Activated CD4-positive, alpha-beta T cell treated with anti-CD3 and anti-CD28 coated beads for 36 hours (primary cell): Measurements from ENCODE around the gene SLC25A19. TPM values are rescaled to one million over a fixed set of nuclear protein-coding genes. Genes with fewer than 3 reads are reported as not detected.
A peak's percentile ranks its signal among the peaks of the same experiment; 100 is the strongest.

Experiments
- ATAC-seq: fragments of 200-7000 bp; cut with Tn5 transposase; one replicate; pipeline ENCODE4 v1.10.0; 2021; ENCODE audit warnings: mild to moderate bottlenecking, moderate library complexity
- CTCF ChIA-PET: fragments of 350-600 bp; sonication (Branson Sonifier 250); formaldehyde crosslinking; loops from one replicate; lab custom pipeline; 2021; ENCODE audit warnings: antibody characterized with exemption; lab: Charles Lee
- POLR2A ChIA-PET: fragments of 350-600 bp; sonication (Branson Sonifier 250); formaldehyde crosslinking; loops from one replicate; lab custom pipeline; 2021; ENCODE audit warnings: antibody characterized with exemption, inconsistent platforms; lab: Charles Lee
- DNase-seq: peaks from one replicate; pipeline ENCODE4 v3.0.0-alpha.2; 2020
- H3K27ac Mint-ChIP-seq: one replicate; pipeline ENCODE4 v1.8.0; 2021; ENCODE audit warnings: mixed read lengths
- H3K27me3 Mint-ChIP-seq: one replicate; pipeline ENCODE4 v1.8.0; 2021; ENCODE audit warnings: mixed read lengths
- H3K36me3 Mint-ChIP-seq: one replicate; pipeline ENCODE4 v1.8.0; 2021; ENCODE audit warnings: low read depth, mixed read lengths
- H3K4me1 Mint-ChIP-seq: one replicate; pipeline ENCODE4 v1.8.0; 2021; ENCODE audit warnings: mixed read lengths
- H3K4me3 Mint-ChIP-seq: one replicate; pipeline ENCODE4 v1.8.0; 2021; ENCODE audit warnings: mild to moderate bottlenecking, moderate library complexity, mixed read lengths
- H3K9me3 Mint-ChIP-seq: one replicate; pipeline ENCODE4 v1.8.0; 2021; ENCODE audit warnings: low read depth, mixed read lengths
- intact Hi-C, 2 experiments: fragments of 100-400 bp; cut with DNase I in 1 of 2; cut with micrococcal nuclease in 1 of 2; formaldehyde crosslinking; loops; one replicate each; pipeline versions ENCODE4 v1.14.2 to v1.15.1; 2022 to 2024; cut with DNase I, micrococcal nuclease
- total RNA-seq, 2 experiments: library from RNA; stranded (reverse); gene quantifications; one replicate each; pipeline ENCODE4 v1.2.3, GENCODE V29; 2021

Gene SLC25A19
- 10 to 100 TPM; 67.8 to 79.7 TPM for total RNA-seq

DNA sequence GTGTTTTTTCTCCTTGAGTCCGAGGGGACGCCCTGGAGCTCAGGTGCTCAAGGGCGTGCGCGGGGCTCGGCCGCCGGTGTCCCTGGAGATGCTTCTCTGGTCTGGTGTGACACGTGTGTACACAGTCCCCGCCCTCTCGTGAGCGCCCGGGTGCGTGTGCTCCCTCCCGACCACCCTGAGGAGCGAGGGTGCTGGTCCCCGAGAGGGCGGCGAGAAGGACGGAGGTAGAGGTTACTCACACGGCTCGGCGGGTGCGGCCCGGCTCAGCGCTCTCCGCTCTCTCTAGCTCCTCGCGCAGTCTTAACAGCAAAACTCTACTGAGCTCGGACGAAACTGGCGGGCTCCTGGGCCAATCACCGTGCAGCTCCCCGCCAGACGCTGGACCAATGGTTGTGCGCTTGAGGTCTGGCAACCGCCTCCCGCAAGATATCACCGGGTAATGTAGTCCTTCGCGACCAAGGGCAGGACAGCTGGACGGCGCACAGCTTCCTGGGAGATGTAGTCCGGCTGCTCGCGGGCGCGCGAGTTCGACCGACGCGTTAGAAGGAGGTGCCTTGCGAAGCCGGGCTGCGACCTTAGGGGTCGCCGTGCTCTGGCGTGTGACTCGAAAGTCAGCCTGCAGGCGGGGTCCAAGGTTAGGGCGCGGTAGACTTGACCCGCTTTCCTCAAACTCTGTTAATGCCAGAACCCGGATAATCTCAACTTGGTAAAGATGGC, at the start of gene SLC25A19:
Gene SLC25A19, minus strand, starts transcription at position 319 of the 717 bp plus-strand sequence. CDS start 2,669 bp downstream, outside the sequence.
- ChIA-PET CTCF (interaction anchor here (0.6 to 2.4 kb wide), 33 partner anchors 8 to 533 kb away, joined by 3 to 37 read pairs (median 5); partner anchors contain the start of genes FDXR, GGA3, GRB2 and MIF4GD), POLR2A (interaction anchor here (0.6 to 2.6 kb wide), 18 partner anchors 17 to 491 kb away, joined by 3 to 27 read pairs (median 6); partner anchors contain the start of genes GGA3, GRB2, JPT1 and MIF4GD)
- Mint-ChIP-seq H3K36me3 (peaks cover 35% of the 10 kb centered on the region), H3K27me3 (no peaks in the 10 kb centered on the region), H3K9me3 (no peaks in the 10 kb centered on the region), H3K4me3 (peak within 1 kb of the TSS; percentile 86), H3K4me1 (peaks cover 28% of the 10 kb centered on the region), H3K27ac (peak within 1 kb of the TSS; percentile 100)
- intact Hi-C loops = loop anchor here (1.0 to 5.0 kb wide), 20 partner anchors 8 to 566 kb away; partner anchors contain the start of genes GGA3 (in 2 of the 2), MIF4GD (in 2 of the 2), MRPS7 (in 2 of the 2) and ATP5PD (in 1 of the 2)
- DNase-seq = peak; percentile 99
- peak; percentile 95 for ATAC-seq

DNA sequence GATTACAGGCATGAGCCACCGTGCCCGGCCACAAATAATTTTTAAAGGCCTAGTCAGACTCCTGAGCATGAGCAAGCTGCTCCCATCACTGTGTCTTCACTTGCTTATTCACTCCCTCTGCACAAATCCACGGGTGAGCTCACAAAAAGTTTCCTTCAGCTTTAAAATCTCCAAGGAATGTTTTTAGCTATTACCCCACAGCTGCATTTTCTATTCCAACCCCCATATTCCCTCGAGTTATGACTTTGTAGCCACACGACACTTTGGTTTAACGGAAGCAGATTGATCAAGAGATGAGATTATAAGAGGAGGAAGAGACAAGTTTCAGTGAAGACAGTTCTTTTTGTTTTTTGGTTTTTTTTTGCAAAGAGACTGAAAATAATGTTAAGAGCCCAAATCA, 49.1 kb upstream of the SLC25A19 start:
- ChIA-PET POLR2A (interaction anchor here (0.6 to 0.9 kb wide), 3 partner anchors 41 to 207 kb away, joined by 4 to 9 read pairs (median 8); partner anchors contain the start of gene NT5C), CTCF (interaction anchor here (0.6 to 1.9 kb wide), 10 partner anchors 10 to 74 kb away, joined by 3 to 6 read pairs (median 4); no protein-coding TSS in a partner anchor)
- Mint-ChIP-seq H3K36me3 (peaks cover 11% of the 10 kb centered on the region), H3K27me3 (no peaks in the 10 kb centered on the region), H3K27ac (peak overlapping the region; percentile 96), H3K4me3 (peak overlapping the region; percentile 65), H3K9me3 (peaks cover 2% of the 10 kb centered on the region), H3K4me1 (peaks cover 82% of the 10 kb centered on the region)
- intact Hi-C loops = loop anchor here in 1 of 2 experiments (2.0 to 5.0 kb wide), 2 partner anchors 34 to 66 kb away; partner anchors contain the start of gene GRB2
- DNase-seq (peak; percentile 38), ATAC-seq (peak; percentile 33)

DNA sequence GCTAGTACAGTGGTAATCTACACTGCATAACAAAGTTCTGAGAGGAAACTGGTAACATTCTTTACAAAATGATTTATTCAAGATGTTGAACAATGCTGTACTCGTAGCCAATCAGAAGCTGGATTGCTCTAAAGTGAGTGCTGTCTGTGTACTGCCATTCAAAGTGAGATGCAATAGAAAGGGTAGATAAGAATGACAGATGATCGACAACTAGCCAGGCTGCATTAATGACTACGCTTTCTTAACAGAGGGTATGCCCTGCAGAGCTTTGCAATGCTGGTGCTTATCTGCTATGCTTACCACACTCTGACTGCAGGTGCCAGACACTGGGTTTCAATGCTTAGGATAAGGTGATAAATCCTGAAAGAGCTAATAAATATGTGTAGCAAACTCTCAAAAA, 46.1 kb upstream of the SLC25A19 start:
- no peaks in the 10 kb centered on the region for H3K27me3 Mint-ChIP-seq
- H3K4me1 Mint-ChIP-seq = peaks cover 74% of the 10 kb centered on the region
- H3K36me3 Mint-ChIP-seq = peaks cover 21% of the 10 kb centered on the region
- POLR2A ChIA-PET = interaction anchor here (0.8 to 1.2 kb wide), 2 partner anchors 10 to 58 kb away, joined by 4 read pairs; no protein-coding TSS in a partner anchor
- no peak overlapping the region for H3K4me3 Mint-ChIP-seq
- peak overlapping the region; percentile 65 for H3K27ac Mint-ChIP-seq
- ATAC-seq = no peak
- intact Hi-C loops = loop anchor here in 1 of 2 experiments (5.0 kb wide), 1 partner anchor 37 kb away; no protein-coding TSS in a partner anchor
- CTCF ChIA-PET = interaction anchor here (0.6 to 2.9 kb wide), 9 partner anchors 8 to 230 kb away, joined by 3 to 24 read pairs (median 4); partner anchors contain the start of gene GRB2
- no peak for DNase-seq
- peaks cover 2% of the 10 kb centered on the region for H3K9me3 Mint-ChIP-seq

DNA sequence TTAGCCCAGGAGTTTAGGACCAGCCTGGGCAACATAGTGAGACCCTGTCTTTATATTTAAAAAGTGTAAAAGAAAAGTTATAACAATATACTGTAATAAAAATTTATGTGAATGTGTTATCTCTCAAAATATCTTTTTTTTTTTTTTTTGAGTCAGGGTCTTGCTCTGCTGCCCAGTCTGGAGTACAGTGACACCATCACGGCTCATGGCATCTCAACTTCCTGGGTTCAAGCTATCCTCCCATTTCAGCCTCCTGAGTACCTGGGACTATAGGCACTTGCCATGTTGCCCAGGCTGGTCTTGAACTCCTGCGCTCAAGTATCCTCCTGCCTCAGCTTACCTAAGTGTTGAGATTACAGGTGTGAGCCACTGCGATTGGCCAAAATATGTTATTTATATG, 45.5 kb upstream of the SLC25A19 start:
- no peaks in the 10 kb centered on the region for H3K9me3 Mint-ChIP-seq
- no peak overlapping the region for H3K4me3 Mint-ChIP-seq
- peaks cover 70% of the 10 kb centered on the region for H3K4me1 Mint-ChIP-seq
- H3K36me3 Mint-ChIP-seq = peaks cover 17% of the 10 kb centered on the region
- DNase-seq = no peak
- intact Hi-C loops = loop anchor here in 1 of 2 experiments (5.0 kb wide), 1 partner anchor 38 kb away; no protein-coding TSS in a partner anchor
- ChIA-PET POLR2A (no interaction called here), CTCF (interaction anchor here (0.6 to 2.9 kb wide), 6 partner anchors 12 to 134 kb away, joined by 3 to 24 read pairs (median 8); partner anchors contain the start of gene GRB2)
- H3K27ac Mint-ChIP-seq = peak overlapping the region; percentile 21
- ATAC-seq = no peak
- no peaks in the 10 kb centered on the region for H3K27me3 Mint-ChIP-seq

DNA sequence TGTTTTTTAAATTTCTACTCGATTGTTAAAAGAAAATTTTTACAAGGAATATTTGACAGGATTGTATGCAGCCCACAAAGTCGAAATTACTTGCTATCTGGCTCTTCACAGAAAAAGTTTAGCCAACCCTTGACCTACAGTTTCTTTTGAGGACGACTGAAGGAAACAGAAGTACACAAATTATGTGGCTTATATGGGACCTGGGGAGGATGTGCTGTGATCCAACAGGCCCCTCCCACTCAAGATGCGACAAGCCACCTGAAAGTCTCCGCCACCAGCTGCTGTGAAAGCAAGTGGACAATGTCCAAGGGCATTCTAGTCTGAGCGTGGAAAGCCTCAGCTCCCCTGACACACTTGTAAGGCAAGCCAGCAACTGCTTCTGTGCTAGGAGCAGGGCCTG, 42.4 kb upstream of the SLC25A19 start:
- POLR2A ChIA-PET = no interaction called here
- Mint-ChIP-seq H3K4me1 (peaks cover 60% of the 10 kb centered on the region), H3K27me3 (no peaks in the 10 kb centered on the region), H3K9me3 (no peaks in the 10 kb centered on the region), H3K36me3 (peaks cover 18% of the 10 kb centered on the region), H3K27ac (peak overlapping the region; percentile 31), H3K4me3 (no peak overlapping the region)
- ATAC-seq (no peak), DNase-seq (no peak)
- CTCF ChIA-PET = interaction anchor here (0.5 to 2.5 kb wide), 6 partner anchors 9 to 1383 kb away, joined by 3 to 10 read pairs (median 4); no protein-coding TSS in a partner anchor
- intact Hi-C loops = no loop called here

DNA sequence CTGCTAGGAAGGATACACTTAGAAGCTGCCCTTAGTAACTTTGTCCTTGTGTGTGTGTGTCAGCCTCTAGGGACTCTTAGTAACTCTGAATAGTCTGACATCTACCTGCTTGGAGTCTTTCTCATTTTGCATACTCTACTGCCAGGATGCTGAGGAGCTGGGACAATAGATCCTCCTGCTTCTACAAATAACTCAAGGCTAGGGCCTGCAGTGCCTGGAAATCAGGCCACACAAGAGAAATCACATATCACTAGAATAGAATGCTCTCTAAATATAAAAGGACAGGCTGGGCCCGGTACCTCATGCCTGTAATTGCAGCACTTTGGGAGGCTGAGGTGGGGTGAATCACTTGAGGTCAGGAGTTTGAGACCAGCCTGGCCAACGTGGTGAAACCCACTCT, 38.5 kb upstream of the SLC25A19 start:
- intact Hi-C loops = no loop called here
- H3K4me1 Mint-ChIP-seq = peaks cover 53% of the 10 kb centered on the region
- DNase-seq = no peak
- peak overlapping the region; percentile 53 for H3K27ac Mint-ChIP-seq
- no peaks in the 10 kb centered on the region for H3K27me3 Mint-ChIP-seq
- ChIA-PET CTCF (no interaction called here), POLR2A (interaction anchor here (0.6 kb wide), 1 partner anchor 72 kb away, joined by 4 read pairs; no protein-coding TSS in a partner anchor)
- ATAC-seq = no peak
- peaks cover 37% of the 10 kb centered on the region for H3K36me3 Mint-ChIP-seq
- no peak overlapping the region for H3K4me3 Mint-ChIP-seq
- no peaks in the 10 kb centered on the region for H3K9me3 Mint-ChIP-seq

DNA sequence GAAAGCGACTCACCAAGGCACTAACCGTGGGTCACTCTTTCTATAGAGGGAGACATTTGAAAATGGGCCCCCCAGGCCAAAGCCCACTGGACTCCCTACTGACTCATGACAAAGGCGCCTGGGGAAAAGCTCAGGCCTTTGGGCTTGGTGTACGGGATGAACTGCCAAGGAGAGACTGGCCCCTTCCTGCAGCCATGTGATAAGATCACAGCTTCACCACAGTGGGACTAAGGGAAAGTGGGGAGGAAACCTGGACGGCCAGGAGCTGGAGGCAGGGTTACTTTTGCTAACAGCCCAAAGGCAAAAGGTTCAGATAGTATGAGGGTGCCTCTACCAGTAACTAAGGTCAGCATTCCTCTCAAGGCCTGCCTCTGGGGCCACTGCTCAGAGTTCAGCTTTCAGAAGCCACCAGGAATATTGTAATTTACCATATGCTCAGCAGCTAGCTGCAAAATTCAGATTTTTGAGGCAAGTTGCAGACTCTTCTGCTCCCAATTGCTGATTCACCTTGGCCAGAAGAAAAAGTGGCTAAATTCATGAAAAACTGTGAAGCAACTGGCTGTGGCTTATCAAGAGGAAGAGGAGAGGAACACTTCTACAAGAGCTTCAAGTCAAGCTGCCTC, 37.1 kb upstream of the SLC25A19 start:
- Mint-ChIP-seq H3K36me3 (peaks cover 36% of the 10 kb centered on the region), H3K4me1 (peaks cover 40% of the 10 kb centered on the region), H3K27ac (peak overlapping the region; percentile 80), H3K9me3 (no peaks in the 10 kb centered on the region), H3K4me3 (no peak overlapping the region), H3K27me3 (no peaks in the 10 kb centered on the region)
- ChIA-PET CTCF (interaction anchor here (0.6 to 1.6 kb wide), 10 partner anchors 11 to 89 kb away, joined by 3 to 9 read pairs (median 4); no protein-coding TSS in a partner anchor), POLR2A (no interaction called here)
- intact Hi-C loops = no loop called here
- DNase-seq (no peak), ATAC-seq (no peak)

DNA sequence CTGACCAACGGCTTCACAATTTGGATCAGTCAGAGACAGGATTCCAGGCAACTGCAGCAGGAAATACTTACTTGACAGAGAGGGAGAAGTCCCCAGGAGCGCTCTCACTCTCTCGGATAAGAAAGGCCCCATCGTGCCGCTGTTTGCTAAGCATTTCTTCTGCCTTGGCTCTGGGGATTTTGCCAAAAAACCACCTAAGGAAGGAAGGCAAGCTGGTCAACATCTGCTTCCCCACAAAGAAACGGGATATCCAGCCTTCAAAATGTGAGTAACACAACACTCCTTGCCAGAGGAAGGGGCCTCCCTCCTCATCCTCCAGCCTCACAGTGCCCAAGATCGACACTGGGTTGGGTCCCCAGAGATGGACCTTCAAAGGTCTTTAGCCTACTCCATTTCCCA, 36.6 kb upstream of the SLC25A19 start:
- H3K9me3 Mint-ChIP-seq = no peaks in the 10 kb centered on the region

DNA sequence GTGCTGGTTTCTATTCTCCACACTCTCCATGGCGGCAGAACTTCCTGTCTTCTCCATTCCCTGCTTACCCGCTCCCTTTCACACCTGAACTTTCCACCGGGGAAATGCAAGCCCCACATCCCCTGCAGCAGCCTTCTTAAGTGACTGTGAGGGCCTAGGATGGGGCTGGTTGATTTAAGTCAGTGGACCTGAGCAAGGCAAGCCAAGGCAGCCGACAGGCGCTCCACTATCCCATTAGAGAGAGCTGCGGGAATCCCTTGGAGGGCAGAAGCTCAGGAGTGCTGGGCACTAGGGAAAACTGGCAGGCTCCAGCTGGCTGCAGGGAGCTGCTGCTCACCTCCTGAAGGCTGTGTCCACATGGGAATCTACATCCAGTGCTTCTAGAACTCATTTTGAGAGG, 36.1 kb upstream of the SLC25A19 start:
- ChIA-PET CTCF (interaction anchor here (0.7 to 1.6 kb wide), 3 partner anchors 28 to 83 kb away, joined by 4 to 8 read pairs (median 7); no protein-coding TSS in a partner anchor), POLR2A (no interaction called here)
- Mint-ChIP-seq H3K4me3 (no peak overlapping the region), H3K4me1 (peaks cover 36% of the 10 kb centered on the region), H3K27ac (peak overlapping the region; percentile 80), H3K36me3 (peaks cover 37% of the 10 kb centered on the region), H3K27me3 (no peaks in the 10 kb centered on the region), H3K9me3 (no peaks in the 10 kb centered on the region)
- ATAC-seq (no peak), DNase-seq (no peak)
- intact Hi-C loops = no loop called here

More for the DNA sequence above, 36.6 kb upstream of the SLC25A19 start:
- ATAC-seq (no peak), DNase-seq (no peak)
- Mint-ChIP-seq H3K27me3 (no peaks in the 10 kb centered on the region), H3K4me1 (peaks cover 36% of the 10 kb centered on the region), H3K36me3 (peaks cover 35% of the 10 kb centered on the region), H3K27ac (peak overlapping the region; percentile 80), H3K4me3 (no peak overlapping the region)
- intact Hi-C loops = no loop called here
- ChIA-PET POLR2A (no interaction called here), CTCF (interaction anchor here (0.7 to 1.6 kb wide), 5 partner anchors 11 to 89 kb away, joined by 3 to 9 read pairs (median 4); no protein-coding TSS in a partner anchor)

DNA sequence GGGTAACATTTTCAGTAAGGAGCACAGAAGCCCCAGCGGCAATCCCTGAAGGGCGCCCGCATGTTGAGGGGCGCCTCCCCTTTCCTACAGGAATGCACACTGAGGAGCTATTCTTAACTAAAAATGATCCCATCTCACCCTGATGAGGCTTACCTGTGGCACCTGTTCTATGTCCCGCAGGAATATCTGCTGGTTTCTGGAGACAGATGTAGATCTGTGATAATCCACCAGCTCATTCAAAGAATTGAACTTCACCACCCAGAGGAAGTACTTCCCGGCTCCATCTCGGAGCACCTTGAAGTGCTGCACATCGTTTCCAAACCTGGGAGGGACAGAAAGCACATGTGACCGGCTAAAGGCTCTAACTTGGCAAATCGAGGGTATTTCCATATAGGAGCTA, 32.3 kb upstream of the SLC25A19 start:
- Mint-ChIP-seq H3K27ac (no peak overlapping the region), H3K4me3 (no peak overlapping the region), H3K36me3 (peaks cover 49% of the 10 kb centered on the region), H3K27me3 (no peaks in the 10 kb centered on the region), H3K4me1 (peaks cover 30% of the 10 kb centered on the region), H3K9me3 (no peaks in the 10 kb centered on the region)
- POLR2A ChIA-PET = no interaction called here
- no peak for ATAC-seq
- intact Hi-C loops = loop anchor here in 1 of 2 experiments (5.0 kb wide), 1 partner anchor 34 kb away; the partner anchor contains the start of gene SLC25A19
- no peak for DNase-seq
- CTCF ChIA-PET = interaction anchor here (0.6 to 4.9 kb wide), 12 partner anchors 15 to 119 kb away, joined by 3 to 70 read pairs (median 6); no protein-coding TSS in a partner anchor
